Activated CD8-positive, alpha-beta memory T cell treated with anti-CD3 and anti-CD28 coated beads, Interleukin-2, amount 50 U/mL, for 24 hours (primary cell): ENCODE data around the gene DDX39A.
"Not testable (repeated sequence)": the region's sequence is repeated elsewhere in the genome, so short reads cannot be mapped to it uniquely, and the experiment has no call there.

Source experiments
- DNase-seq: peaks from one replicate; pipeline ENCODE4 v3.0.0-alpha.2; 2020; ENCODE audit errors: extremely low read depth

DDX39A gene

DNA sequence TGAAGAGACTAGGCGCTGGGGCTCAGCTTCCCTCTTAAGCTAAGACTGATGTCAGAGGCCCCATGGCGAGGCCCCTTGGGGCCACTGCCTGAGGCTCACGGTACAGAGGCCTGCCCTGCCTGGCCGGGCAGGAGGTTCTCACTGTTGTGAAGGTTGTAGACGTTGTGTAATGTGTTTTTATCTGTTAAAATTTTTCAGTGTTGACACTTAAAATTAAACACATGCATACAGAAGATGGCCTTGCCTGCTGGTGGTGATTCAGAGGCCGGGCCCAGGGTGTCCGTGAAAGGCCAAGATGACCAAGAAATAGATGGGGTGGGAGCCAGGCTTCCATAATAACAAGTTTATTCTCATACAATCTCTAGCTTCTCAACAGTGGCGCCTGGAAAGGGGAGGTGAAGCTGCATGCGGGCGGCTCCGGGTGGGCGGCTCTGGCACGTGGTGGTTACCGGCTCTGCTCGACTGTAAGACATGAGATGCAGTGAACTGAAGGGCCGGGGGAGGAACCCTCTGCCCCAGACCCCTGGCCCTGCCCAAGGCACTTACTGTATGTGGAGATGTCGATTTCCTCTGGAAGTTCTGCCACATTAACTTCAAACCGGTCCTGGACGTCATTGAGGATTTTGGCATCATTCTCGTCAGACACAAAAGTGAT lies 10.5 kb downstream of the DDX39A start:
- DNase-seq, result no peak

DNA sequence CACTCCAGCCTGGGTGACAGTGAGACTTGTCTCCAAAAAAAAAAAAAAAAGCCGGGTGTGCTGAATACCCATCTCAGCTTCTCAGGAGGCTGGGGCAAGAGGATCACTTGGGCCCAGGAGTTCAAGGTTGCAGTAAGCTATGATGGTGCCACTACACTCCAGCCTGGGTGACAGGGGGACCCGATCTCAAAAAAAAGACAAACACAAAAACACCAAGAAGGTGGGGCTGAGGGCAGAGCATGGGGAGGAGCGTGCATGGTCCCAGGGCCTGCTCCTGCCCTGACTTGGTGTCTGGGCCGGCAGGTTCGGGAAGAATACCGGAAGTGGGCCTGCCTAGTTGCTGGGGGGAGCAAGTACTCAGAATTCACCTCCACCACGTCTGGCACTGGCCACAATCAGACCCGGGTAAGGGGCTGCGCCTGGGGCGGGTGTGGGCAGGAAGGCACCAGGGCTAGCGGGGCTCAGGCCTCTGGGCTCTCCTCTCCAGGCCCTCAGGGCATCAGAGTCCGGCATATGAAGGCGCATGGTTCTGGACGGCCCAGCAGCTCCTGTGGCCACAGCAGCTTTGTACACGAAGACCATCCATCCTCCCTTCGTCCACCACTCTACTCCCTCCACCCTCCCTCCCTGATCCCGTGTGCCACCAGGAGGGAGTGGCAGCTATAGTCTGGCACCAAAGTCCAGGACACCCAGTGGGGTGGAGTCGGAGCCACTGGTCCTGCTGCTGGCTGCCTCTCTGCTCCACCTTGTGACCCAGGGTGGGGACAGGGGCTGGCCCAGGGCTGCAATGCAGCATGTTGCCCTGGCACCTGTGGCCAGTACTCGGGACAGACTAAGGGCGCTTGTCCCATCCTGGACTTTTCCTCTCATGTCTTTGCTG lies 11.3 kb downstream of the DDX39A start:
- DNase-seq, result no peak

DNA sequence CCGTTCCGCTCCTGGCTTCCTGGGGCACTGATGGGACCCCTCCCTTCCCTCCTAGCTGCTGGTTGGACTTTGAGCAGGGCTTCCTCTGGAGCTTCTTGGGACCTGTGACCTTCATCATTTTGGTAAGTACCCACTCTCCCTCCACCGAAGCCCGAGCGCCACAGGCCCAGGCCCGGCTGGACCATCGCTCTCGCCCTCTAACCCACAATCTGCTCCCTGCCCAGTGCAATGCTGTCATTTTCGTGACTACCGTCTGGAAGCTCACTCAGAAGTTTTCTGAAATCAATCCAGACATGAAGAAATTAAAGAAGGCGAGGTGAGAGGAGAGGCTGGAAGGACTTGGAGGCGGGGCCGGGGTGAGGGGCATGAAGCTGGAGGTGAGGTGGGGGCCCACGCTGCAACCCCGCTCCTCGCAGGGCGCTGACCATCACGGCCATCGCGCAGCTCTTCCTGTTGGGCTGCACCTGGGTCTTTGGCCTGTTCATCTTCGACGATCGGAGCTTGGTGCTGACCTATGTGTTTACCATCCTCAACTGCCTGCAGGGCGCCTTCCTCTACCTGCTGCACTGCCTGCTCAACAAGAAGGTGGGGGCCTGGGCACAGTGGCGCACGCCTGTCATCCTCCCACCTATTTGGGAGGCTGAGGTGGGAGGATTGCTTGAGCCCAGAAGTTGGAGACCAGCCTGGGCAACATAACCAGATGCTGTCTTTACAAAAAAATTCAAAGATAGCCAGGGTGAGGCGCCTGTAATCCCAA lies 12.3 kb downstream of the DDX39A start:
- no peak for DNase-seq

DNA sequence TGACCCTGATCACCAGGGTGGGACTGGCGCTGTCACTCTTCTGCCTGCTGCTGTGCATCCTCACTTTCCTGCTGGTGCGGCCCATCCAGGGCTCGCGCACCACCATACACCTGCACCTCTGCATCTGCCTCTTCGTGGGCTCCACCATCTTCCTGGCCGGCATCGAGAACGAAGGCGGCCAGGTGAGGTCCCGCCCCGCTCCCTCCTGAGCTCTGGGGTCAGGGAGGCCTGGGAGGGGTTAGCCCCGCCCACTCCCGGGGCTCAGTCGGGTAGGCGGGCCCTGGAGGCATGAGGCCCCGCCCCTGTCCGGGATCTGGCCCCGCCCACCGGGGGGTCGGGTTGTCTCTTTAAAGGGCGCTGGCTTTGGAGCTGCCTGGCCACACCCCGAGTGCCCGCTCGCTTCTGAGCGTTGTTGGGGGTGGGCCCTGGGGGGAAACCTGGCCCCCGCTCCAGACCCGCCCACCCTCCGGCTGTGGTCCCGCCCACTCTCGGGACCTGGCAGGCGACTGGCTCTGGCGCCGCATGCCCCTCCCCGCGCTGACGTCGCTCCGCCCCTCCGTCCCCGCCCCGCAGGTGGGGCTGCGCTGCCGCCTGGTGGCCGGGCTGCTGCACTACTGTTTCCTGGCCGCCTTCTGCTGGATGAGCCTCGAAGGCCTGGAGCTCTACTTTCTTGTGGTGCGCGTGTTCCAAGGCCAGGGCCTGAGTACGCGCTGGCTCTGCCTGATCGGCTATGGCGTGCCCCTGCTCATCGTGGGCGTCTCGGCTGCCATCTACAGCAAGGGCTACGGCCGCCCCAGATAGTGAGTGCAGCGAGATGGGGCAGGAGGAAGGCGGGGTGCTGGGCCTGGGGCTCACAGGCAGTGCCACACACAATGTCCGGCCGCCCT lies 13.1 kb downstream of the DDX39A start:
- peak; percentile 78 for DNase-seq

DNA sequence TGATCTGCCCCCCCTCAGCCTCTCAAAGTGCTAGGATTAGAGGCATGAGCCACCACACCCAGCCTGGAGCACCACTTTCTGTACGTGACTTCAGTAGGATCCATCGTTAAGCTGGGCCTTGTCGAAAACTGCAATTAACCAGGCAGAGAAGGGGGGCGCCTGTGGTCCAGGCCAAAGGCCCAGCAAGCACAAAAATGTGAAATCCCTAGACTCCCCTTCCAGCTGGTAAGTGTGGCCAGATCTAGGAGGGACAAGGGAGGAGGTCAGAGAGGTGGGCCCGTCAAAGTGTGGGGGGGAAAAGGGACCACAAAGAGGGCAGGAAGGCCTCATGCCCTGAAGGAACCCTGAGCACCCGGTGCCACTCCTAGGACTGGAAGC lies 13.8 kb downstream of the DDX39A start:
- no peak for DNase-seq

DNA sequence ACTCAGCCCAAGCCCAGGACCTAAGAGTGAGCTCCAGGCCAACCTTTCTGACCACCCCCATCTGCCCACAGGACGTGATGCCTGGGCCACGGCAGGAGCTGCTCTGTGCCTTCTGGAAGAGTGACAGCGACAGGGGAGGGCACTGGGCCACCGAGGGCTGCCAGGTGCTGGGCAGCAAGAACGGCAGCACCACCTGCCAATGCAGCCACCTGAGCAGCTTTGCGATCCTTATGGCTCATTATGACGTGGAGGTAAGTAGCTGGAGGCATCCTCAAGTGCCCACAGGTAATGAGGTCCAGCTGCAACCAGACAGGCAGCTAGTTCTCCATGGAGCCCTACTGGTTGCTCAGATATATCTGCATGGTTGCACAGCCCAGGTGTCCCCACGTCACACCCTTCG lies 14.8 kb downstream of the DDX39A start:
- no peak for DNase-seq

DNA sequence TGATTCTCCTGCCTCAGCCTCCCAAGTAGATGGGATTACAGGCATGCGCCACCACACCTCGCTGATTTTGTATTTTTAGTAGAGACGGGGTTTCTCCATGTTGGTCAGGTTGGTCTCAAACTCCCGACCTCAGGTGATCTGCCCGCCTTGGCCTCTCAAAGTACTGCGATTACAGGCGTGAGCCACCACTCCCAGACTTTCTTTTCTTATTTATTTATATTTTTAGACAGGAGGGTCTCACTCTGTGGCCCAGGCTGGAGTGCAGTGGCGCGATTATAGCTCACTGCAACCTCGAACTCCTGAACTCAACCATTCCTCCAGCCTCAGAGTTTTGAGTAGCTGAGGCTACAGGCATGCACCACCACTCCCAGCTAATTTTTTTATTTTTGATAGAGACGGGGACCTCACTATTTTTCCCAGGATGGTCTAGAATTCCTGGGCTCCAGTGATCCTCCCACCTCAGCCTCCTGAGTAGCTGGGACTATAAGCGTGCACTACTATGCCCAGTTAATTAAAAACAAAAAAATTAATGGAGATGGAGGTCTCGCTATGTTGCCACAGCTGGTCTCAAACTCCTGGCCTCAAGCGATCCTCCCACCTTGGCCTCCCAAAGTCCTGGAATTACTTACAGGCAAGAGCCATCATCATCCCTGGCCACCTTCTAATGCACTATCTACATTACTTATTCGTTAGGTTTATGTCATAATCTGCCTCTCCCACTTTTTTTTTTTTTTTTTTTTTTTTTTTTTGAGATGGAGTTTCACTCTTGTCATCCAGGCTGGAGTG lies 15.8 kb downstream of the DDX39A start:
- not testable (repeated sequence) for DNase-seq

DNA sequence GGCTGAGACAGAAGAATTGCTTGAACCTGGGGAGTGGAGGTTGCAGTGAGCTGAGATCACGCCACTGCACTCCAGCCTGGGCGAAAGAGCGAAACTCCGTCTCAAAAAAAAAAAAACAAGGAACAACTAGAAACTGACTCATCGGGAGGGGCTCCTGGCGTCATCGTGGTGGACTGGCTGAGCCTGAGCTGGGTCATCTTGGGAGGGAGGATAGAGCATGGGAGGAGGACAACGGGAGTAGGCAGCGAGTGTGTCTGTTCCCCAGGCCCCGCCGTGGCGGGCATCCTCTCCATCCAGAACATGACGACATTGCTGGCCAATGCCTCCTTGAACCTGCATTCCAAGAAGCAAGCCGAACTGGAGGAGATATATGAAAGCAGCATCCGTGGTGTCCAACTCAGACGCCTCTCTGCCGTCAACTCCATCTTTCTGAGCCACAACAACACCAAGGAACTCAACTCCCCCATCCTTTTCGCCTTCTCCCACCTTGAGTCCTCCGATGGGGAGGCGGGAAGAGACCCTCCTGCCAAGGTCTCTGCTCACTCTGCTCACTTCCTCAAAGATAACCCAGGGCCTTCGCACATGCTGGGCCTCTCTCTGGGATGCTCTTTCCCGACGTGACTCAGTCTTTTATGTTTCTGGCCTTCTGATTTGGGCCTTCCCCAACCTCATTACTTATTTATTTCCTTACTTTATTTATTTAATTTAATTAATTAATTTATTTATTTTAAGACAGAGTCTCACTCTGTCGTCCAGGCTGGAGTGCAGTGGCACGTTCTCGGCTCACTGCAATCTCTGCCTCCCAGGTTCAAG lies 16.6 kb downstream of the DDX39A start:
- no peak for DNase-seq

DNA sequence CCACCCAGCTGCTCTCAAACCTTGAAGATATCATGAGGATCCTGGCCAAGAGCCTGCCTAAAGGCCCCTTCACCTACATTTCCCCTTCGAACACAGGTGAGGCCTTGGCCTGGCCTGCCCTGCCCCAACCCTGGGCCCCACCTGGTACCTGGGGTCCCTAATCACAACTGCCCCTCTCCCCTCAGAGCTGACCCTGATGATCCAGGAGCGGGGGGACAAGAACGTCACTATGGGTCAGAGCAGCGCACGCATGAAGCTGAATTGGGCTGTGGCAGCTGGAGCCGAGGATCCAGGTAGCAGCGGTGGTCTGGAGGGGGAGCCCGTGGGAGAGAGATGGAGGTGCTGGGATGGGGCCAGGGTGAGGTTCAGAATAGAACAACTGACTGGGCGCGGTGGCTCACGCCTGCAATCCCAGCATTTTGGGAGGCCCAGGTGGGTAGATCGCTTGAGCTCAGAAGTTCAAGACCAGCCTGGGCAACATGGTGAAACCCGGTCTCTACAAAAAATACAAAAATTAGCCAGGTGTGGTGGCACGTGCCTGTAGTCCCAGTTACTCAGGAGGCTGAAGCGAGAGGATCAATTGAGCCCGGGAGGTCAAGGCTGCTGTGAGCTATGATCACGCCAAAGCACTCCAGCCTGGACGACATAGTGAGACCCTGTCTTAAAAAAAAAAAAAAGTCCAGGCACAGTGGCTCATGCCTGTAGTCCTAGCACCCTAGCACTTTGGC lies 17.5 kb downstream of the DDX39A start:
- no peak for DNase-seq

DNA sequence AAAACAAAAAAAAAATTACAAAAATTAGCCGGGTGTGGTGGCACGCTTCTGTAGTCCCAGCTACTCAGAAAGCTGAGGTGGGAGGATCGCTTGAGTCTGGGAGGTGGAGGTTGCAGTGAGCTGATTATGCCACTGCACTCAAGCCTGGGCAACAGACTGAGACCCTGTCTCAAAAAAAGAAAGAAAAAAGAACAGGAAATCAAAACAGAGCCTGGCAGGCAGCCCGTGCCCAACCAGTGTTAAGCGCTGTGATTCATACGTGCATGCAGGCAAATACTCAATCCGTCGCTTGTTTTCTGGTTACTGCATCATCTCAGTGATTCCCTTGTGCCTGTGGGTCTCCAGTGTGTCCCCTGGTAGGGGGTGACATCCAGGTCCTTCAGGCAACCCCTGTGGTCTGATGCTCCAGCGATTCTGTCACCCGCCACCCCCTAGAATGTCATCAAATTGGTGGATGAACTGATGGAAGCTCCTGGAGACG lies 18.1 kb downstream of the DDX39A start:
- DNase-seq, result no peak

DNA sequence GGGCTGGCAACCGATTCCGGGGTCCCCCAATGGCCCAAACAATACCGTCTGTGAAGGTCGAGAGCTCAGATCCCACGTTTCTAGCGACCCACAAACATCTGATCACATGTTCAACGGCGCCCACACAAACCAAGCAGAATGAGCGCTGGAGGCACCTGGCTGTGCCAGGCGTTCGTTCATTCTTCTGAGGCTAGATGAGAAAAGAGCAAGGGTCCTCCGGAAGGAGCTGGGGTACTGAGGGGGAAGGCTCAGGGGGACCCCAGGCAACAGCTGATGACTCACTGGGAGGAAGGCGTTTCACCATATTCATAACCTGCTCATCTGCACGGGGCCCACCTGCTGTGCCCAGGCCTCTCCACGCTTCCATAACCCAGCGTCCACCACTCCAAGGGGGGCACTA lies 22.0 kb downstream of the DDX39A start:
- not testable (repeated sequence) for DNase-seq

DNA sequence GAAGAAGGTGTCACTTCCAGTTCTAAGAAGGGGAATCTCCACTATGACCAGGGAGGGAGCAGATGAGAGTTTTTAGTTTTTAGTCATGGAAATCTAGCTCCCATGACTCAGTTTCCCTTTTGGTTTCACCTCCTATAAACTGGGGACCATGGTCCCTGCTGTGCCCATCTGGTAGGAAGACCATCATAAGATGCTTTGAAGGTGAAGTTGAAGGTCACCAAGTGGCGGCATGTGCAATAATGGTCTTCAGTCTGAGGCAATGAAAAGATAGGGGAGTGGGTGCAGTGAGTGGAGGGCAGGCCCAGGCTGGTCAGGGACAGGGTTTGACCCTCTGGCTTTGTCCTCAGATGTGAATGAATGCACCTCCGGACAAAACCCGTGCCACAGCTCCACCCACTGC lies 22.4 kb downstream of the DDX39A start:
- not testable (repeated sequence) for DNase-seq

DNA sequence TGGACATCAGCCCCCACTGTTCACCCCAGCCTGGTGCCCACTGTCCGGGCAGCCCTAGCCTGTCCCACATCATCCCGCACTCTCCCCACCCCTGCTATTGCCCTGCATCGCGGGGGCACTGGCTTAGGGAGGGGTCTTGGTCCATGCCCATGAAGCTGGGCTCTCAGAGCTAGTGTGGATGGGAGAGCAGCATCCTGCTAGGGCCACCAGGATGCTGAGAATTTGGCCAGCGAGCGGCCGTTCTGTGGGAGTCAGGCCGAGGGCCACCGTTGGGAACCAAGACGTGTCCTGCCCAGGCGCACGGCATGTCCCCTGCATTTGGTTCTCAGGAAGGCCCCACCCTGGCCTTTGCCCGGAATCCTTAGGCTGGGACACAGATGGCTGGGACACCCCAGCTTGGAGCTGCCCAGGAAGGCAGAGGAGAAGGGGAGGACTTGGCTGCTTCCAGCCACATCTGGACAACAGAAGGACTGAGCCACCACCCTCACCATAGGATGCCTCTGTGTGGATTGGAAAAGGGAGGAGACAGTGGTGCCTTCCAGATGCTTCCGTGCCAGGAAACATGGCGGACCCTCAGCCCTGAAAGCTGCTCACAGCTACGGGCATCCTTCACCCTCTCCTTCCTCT lies 23.3 kb downstream of the DDX39A start:
- DNase-seq, result no peak

DNA sequence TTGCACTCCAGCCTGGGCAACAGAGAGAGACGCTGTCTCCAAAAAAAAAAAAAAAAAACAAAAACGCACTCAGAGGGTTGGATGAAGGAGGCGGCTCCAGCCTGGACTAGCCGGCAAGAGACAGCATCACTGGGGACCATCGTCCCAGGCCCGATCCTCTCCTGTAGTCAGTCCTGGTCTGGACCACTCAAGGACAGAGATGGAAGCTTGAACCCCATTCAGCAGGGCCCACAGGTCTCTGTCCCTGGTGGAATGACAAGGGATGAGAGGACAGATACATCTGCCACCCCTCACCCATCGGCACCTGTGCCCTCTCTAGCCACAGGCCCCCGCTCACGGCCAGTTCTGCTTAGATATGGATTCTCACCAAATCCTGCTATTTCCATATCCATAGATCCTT lies 23.9 kb downstream of the DDX39A start:
- no peak for DNase-seq

DNA sequence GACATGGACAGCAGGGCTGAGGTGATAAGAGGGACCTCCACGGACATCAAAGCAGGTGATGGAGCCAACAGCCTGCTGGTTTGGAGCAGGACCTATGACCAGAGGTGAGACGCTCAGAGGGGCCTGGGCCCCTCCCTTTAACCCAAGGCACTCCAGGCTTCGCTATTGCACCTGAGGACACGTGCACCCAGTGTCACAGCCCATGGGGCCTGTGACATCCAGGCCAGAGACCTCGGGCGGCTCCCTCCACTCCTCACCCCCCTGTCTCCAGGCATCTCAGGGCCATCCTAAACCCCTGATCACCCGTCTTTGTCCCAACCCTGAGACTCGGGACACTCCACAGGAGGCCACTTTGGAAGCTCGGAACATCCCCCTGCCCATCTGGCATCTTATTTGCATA lies 25.0 kb downstream of the DDX39A start:
- DNase-seq, result no peak

DNA sequence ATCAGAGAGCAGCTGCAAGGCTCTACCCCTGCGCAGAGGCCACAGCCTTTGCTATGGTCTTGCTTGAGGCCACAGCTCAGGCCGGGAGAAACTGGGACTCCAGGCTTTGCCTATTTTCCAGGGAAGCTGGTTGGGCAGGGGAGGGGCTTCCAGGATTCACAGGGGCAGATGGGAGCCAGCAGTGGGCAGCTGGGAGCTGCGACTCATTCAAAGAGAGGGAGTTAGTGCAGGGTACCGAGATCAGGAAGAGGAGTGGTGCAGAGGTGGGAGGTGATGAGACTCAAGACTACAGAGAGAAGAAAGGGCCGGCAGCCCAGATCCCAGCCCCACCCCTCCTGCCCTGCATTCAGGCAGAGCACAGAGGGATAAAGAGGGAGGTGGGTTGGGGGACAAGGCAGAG lies 25.8 kb downstream of the DDX39A start:
- DNase-seq, result no peak

DNA sequence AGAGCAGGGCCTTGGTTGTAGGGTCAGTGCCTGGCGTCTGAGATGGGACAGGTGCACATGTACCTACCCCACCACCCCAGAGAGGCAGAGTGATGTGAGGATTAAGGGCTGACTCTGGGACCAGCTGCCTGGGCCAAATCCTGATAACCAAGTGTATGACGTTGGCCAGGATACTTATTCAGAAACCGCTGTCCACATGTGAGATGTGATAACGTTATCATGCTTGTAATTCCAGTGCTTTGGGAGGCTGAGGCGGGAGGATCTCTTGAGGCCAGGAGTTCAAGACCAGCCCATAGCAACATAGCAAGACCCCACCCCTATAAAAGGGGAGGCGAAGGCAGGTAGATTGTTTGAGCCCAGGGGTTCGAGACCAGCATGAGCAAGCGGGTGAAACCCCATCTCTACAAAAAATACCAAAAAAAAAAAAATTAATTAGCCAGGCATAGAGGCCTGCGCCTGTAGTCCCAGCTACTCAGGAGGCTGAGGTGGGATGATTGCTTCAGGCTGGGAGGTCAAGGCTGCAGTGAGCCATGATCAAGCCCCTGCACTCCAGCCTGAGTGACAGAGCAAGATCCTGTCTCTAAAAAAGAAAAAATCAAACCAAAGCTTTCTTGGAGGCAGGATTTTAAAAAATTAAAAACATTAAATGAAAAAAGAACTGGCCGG lies 27.9 kb downstream of the DDX39A start:
- DNase-seq, result no peak

DNA sequence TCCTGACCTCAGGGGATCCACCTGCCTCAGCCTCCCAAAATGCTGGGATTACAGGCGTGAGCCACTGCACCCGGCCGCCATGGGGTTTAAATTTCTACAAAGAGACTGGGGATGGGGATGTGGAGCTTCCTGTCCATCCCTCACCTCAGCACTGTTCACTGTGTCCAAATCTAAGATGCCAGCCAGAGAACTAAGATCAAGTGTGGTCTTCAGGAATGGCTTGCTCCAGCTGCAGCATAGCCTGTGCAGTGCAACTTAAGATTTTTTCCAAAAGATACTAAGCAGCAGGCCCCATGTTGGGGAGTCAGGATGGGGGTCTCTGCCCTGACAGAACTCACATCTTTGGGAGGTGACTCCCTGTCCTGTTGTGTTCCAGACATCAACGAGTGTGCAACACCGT lies 28.6 kb downstream of the DDX39A start:
- no peak for DNase-seq
